Spleen (tissue), 11 donors: ENCODE data around the gene SYCP3. TPM values are rescaled to one million over a fixed set of nuclear protein-coding genes. Genes with fewer than 3 reads are reported as not detected.

Source experiments
- DNase-seq: peaks from one replicate; pipeline ENCODE4 v3.0.0-alpha.2; 2020
- H3K27ac ChIP-seq, 8 donors: fragments of 200-600 bp; sonication (generic) in 7 of 8; 1 replicate in 4 of 8; 2 replicates in 4 of 8; pipeline versions ENCODE4 v1.5.0 to v1.8.0; 2016 to 2021; ENCODE audit warnings: inconsistent platforms in 4 of 8, mild to moderate bottlenecking in 4 of 8, moderate library complexity in 1 of 8
- H3K27me3 ChIP-seq, 7 donors: fragments of 200-600 bp; sonication (generic) in 6 of 7; replicated peaks in 1 of 7; 1 replicate in 4 of 7; 2 replicates in 3 of 7; pipeline versions ENCODE4 v1.5.0 to v1.8.0; 2016 to 2021; ENCODE audit warnings: inconsistent platforms in 3 of 7, mild to moderate bottlenecking in 1 of 7
- H3K36me3 ChIP-seq, 6 donors: fragments of 200-600 bp; sonication (generic) in 5 of 6; 1 replicate in 4 of 6; 2 replicates in 2 of 6; pipeline versions ENCODE4 v1.5.0 to v1.8.0; 2016 to 2021; ENCODE audit warnings: inconsistent platforms in 2 of 6
- H3K4me1 ChIP-seq, 6 donors: fragments of 200-600 bp; sonication (generic) in 5 of 6; 1 replicate in 3 of 6; 2 replicates in 3 of 6; pipeline versions ENCODE4 v1.5.0 to v1.8.0; 2016 to 2021; ENCODE audit warnings: inconsistent platforms in 3 of 6
- H3K4me3 ChIP-seq, 8 donors: fragments of 200-600 bp; sonication (generic) in 7 of 8; 1 replicate in 4 of 8; 2 replicates in 4 of 8; pipeline versions ENCODE4 v1.5.0 to v1.8.0; 2016 to 2021; ENCODE audit warnings: inconsistent platforms in 4 of 8, mild to moderate bottlenecking in 4 of 8, moderate library complexity in 2 of 8
- H3K9me3 ChIP-seq, 8 donors: fragments of 200-600 bp; sonication (generic) in 7 of 8; 1 replicate in 4 of 8; 2 replicates in 4 of 8; pipeline versions ENCODE4 v1.5.0 to v1.8.0; 2016 to 2021; ENCODE audit warnings: inconsistent platforms in 4 of 8
- POLR2A ChIP-seq, 3 donors: fragments of 450-650 bp; IDR thresholded peaks; one replicate each; pipeline ENCODE4 v1.5.1; 2017; ENCODE audit warnings: antibody characterized with exemption in 3 of 3, mild to moderate bottlenecking in 1 of 3
- POLR2AphosphoS5 ChIP-seq, 3 donors: sonication (generic); formaldehyde crosslinking; IDR thresholded peaks; one replicate each; pipeline ENCODE4 v1.5.1; 2017; ENCODE audit warnings: antibody characterized with exemption in 3 of 3
- WGBS, 5 donors: extraction: QIAGEN DNeasy Blood & Tissue Kit in 3 of 5; methylation state at CpG; one replicate each; pipeline versions ENCODE4 v1.1.5 to v1.1.7; 2013 to 2018; 5-methylcytosine and 5-hydroxymethylcytosine counted together
- intact Hi-C: fragments of 100-400 bp; cut with DNase I; formaldehyde crosslinking; loops from one replicate; pipeline ENCODE4 v1.15.0; 2023; ENCODE audit warnings: low total_unique reads
- polyA plus RNA-seq, 3 donors: library from polyadenylated mRNA; stranded (reverse); fragments of 200-250 nt; gene quantifications; one replicate each; pipeline ENCODE4 v1.2.1, GENCODE V29; 2013
- total RNA-seq, 7 donors: library from RNA; depleted of rRNA in 3 of 7; stranded (reverse); fragments of >200 nt in 3 of 7; fragmentation: NEBNext Ultra II Directional in 4 of 7; extraction: Animal tissue kit (Norgen Biotek cat#: 25700) in 4 of 7; gene quantifications; one replicate each; pipeline versions ENCODE4 v1.1.0 to v1.2.1, GENCODE V29; 2016 to 2021
- TF ChIP-seq, protein P1 (sequence below), 11 experiments: fragments of 200-600 bp in 7 of 11; fragments of 450-650 bp in 4 of 11; sonication (generic) in 4 of 11; IDR thresholded peaks in 8 of 11; conservative IDR thresholded peaks in 3 of 11; 1 replicate in 7 of 11; 2 replicates in 4 of 11; pipeline versions ENCODE4 v1.4.0 to v1.8.0; 2016 to 2021; ENCODE audit warnings: antibody characterized with exemption in 11 of 11, inconsistent platforms in 4 of 11, mild to moderate bottlenecking in 1 of 11
- donor health status: healthy with polysubstance abuse.
- donor health status: DM: no; HTN: no; CAD: no; lungs with moderate emphysema.
- donor health status: DM: no; HTN: no; CAD: no.
- donor health status: Bipolar disorder and iron deficiency.
- donor health status: healthy.
- donor health status: DM: no; HTN: no; CAD: no.
- donor health status: DM: yes; HTN: yes; CAD: no.

SYCP3 gene
- total and polyA plus RNA-seq, 10 donors, result 0.23 to 3.5 (median 0.44) TPM

DNA sequence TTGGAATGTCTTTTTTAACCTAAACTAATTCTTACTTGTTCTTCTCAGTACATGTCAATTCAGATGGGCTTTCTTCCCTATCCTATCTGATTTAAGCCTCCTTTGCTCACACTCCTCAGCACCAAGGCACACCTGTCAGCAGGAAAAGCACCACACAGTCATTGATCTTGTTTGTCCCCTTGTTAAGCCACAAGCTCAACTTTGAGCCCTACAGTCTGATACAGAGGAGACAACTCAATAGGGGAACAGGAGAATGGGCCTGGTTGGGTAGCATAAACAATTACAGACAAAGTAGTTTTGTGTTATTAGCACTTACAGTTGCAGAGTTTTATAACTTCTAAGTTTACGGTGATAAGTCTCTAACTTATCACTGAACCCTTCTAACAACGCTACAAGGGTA is 29.5 kb upstream of the SYCP3 start:
- Histone ChIP-seq H3K9me3 (no peaks in the 10 kb centered on the region), H3K4me3 (no peak overlapping the region), H3K27me3 (no peaks in the 10 kb centered on the region), H3K4me1 (peaks cover 0 to 35% (median 8%) of the 10 kb centered on the region in 6 donors), H3K36me3 (peaks cover 0 to 81% (median 37%) of the 10 kb centered on the region in 6 donors), H3K27ac (peak overlapping the region in 1 of 8 donors; percentile 3)
- TF ChIP-seq POLR2A (IDR thresholded peaks at IDR 0.05), result no peak
- TF ChIP-seq, protein P1, sequence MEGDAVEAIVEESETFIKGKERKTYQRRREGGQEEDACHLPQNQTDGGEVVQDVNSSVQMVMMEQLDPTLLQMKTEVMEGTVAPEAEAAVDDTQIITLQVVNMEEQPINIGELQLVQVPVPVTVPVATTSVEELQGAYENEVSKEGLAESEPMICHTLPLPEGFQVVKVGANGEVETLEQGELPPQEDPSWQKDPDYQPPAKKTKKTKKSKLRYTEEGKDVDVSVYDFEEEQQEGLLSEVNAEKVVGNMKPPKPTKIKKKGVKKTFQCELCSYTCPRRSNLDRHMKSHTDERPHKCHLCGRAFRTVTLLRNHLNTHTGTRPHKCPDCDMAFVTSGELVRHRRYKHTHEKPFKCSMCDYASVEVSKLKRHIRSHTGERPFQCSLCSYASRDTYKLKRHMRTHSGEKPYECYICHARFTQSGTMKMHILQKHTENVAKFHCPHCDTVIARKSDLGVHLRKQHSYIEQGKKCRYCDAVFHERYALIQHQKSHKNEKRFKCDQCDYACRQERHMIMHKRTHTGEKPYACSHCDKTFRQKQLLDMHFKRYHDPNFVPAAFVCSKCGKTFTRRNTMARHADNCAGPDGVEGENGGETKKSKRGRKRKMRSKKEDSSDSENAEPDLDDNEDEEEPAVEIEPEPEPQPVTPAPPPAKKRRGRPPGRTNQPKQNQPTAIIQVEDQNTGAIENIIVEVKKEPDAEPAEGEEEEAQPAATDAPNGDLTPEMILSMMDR (IDR thresholded peaks at IDR 0.05 in 8 of 11, conservative IDR thresholded peaks at IDR 0.05 in 3 of 11), result no peak
- intact Hi-C loops, result loop anchor here (10.0 kb wide), 2 partner anchors 204 to 354 kb away; no protein-coding TSS in a partner anchor
- 80 to 97% (median 92%) methylated on average over 2 of the region's 2 CpGs for WGBS, 5 donors
- no peak for DNase-seq

DNA sequence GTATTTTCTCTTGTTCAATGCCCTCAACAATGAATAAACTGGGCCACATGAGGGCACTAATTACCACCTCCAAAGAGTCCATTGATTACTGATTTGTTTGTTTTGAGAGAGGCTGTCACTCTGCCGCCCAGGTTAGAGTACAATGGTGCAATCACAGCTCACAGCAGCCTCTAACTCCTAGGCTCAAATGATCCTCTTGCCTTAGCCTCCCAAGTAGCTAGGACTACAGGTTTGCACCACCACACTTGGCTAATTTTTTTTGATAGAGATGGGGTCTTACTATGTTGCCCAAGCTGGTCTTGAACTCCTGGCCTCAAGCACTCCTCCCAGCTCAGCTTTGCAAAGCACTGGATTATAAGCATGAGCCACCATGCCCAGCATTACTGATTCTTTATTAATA is 28.3 kb upstream of the SYCP3 start:
- Histone ChIP-seq H3K27me3 (no peaks in the 10 kb centered on the region), H3K4me3 (no peak overlapping the region), H3K36me3 (peaks cover 0 to 81% (median 37%) of the 10 kb centered on the region in 6 donors), H3K4me1 (peaks cover 0 to 35% (median 6%) of the 10 kb centered on the region in 6 donors), H3K27ac (no peak overlapping the region), H3K9me3 (no peaks in the 10 kb centered on the region)
- intact Hi-C loops, result loop anchor here (10.0 kb wide), 2 partner anchors 203 to 353 kb away; no protein-coding TSS in a partner anchor
- DNase-seq, result no peak
- TF ChIP-seq, protein P1 (IDR thresholded peaks at IDR 0.05 in 8 of 11, conservative IDR thresholded peaks at IDR 0.05 in 3 of 11), result no peak
- no peak for TF ChIP-seq POLR2AphosphoS5 (IDR thresholded peaks at IDR 0.05)
- 63 to 97% (median 96%) methylated on average over 1 of the region's 1 CpG for WGBS, 5 donors

DNA sequence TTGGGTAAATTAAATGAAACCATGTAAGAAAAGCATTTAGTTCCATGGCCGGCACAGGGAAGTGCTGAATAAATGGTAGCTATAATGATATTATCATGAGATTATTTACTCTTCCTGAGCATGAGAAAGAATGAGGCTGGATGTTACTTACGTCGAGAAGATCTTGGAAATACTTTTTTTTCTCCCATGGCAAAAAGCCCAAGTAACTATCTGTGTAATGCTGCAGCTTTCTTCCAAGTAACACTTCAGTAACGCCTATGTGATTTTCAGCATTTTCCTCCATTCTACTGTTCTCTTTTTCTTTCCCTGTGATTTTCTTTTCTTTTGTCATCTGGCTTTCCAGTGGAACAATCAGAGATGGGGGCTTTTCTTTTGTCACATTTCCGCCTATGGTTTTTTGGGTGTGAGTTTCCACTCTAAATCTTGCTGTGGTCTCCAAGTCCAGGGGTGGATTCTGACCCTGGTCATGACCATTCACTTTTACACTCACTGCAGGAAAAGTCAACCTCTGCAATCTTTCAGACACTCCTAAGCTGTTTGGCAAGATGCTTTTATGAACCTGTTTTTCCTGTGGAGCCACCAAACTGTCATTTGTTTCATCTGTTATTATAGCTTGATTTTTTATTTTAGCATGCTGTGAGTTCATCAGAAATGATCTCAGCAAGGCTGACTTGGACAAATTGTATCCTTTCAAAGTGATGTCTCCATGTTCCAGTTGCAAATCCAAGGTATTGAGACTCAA is 25.0 kb upstream of the SYCP3 start:
- TF ChIP-seq POLR2A (IDR thresholded peaks at IDR 0.05) (no peak), POLR2AphosphoS5 (IDR thresholded peaks at IDR 0.05) (no peak)
- TF ChIP-seq, protein P1 (IDR thresholded peaks at IDR 0.05 in 8 of 11, conservative IDR thresholded peaks at IDR 0.05 in 3 of 11), result no peak
- WGBS, 5 donors, result 77 to 88% (median 85%) methylated on average over 5 of the region's 5 CpGs
- intact Hi-C loops, result loop anchor here (10.0 kb wide), 2 partner anchors 199 to 349 kb away; no protein-coding TSS in a partner anchor
- Histone ChIP-seq H3K9me3 (no peaks in the 10 kb centered on the region), H3K4me3 (no peak overlapping the region), H3K4me1 (peaks cover 0 to 52% (median 11%) of the 10 kb centered on the region in 6 donors), H3K27me3 (no peaks in the 10 kb centered on the region), H3K27ac (peak overlapping the region in 5 of 8 donors; percentile 1 to 68 (median 51)), H3K36me3 (peaks cover 0 to 79% (median 25%) of the 10 kb centered on the region in 6 donors)
- no peak for DNase-seq

DNA sequence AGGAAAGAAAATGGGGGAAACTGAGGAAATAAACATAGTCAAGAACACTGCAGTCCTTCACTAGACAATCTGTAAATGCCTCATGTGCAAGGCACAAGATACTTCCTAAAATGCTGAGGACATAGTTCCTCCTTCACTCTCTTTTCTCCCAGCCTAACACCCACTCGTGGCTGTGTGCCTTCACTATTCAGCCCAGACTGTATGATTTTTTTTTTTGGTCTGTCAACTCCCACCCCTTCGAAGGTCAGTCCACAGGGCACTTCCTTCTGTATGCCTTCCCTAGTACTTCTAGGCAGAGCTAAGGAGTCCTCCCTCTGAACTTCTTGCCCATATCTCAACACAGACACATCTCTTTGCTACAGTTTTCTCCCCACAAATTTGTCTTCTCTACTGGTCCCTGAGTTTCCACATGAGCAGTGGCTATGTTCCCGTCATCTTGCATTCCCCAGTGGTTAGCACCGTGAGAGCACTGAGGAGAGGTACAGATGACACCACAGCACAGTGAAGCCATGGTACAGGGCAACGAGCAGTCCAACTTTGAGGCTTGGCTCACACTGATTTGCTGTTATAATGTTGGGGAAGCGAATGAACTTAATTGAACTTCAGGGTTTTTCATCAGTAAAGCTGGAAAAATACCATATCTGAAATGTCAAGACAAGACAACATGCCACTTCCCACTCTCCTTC is 24.1 kb upstream of the SYCP3 start:
- peaks cover 0 to 52% (median 11%) of the 10 kb centered on the region in 6 donors for H3K4me1 ChIP-seq
- WGBS, 5 donors, result 62 to 68% (median 66%) methylated on average over 6 of the region's 6 CpGs
- no peak overlapping the region for H3K4me3 ChIP-seq
- peak overlapping the region in 6 of 8 donors; percentile 1 to 68 (median 51) for H3K27ac ChIP-seq
- no peaks in the 10 kb centered on the region for H3K27me3 ChIP-seq
- H3K9me3 ChIP-seq, result no peaks in the 10 kb centered on the region
- H3K36me3 ChIP-seq, result peaks cover 0 to 77% (median 24%) of the 10 kb centered on the region in 6 donors
- intact Hi-C loops, result loop anchor here (10.0 kb wide), 2 partner anchors 199 to 349 kb away; no protein-coding TSS in a partner anchor
- TF ChIP-seq POLR2AphosphoS5 (IDR thresholded peaks at IDR 0.05), result peak in 1 of 3 donors; percentile 30
- TF ChIP-seq, protein P1 (IDR thresholded peaks at IDR 0.05 in 8 of 11, conservative IDR thresholded peaks at IDR 0.05 in 3 of 11), result no peak
- no peak for DNase-seq
